PC-9 (cell line): ENCODE results near the gene MAP4K4. TPM values are rescaled to one million over a fixed set of nuclear protein-coding genes. Genes with fewer than 3 reads are reported as not detected.

Experiments
- BruUV-seq: library from RNA; stranded (reverse); fragments of 400-500 nt; replicated peaks from 2 replicates; lab custom pipeline; 2021; lab: Mats Ljungman, UMichigan
- CTCF ChIA-PET: fragments of 300-600 bp; sonication (Branson Sonifier 250); formaldehyde crosslinking; loops from one replicate; lab custom pipeline; 2022; ENCODE audit warnings: antibody characterized with exemption; lab: Charles Lee
- POLR2A ChIA-PET: fragments of 300-600 bp; sonication (Branson Sonifier 250); formaldehyde crosslinking; loops from one replicate; lab custom pipeline; 2022; ENCODE audit warnings: antibody characterized with exemption; ENCODE audit not compliant: unreplicated experiment; lab: Charles Lee
- DNase-seq, 2 experiments: peaks; one replicate each; pipeline versions ENCODE4 v3.0.0 to v3.0.0-alpha.2; 2015 to 2022; ENCODE audit warnings: mixed read lengths in 1 of 2
- H2AFZ ChIP-seq: fragments of 200-600 bp; sonication (generic); 2 replicates; pipeline ENCODE4 v1.8.1; 2017; ENCODE audit warnings: antibody characterized with exemption
- H3F3A ChIP-seq: fragments of 200-600 bp; sonication (generic); 2 replicates; pipeline ENCODE4 v1.8.1; 2017; ENCODE audit warnings: antibody characterized with exemption, mild to moderate bottlenecking, low read depth; ENCODE audit not compliant: insufficient read depth
- H3K27ac ChIP-seq: fragments of 200-600 bp; sonication (generic); 2 replicates; pipeline ENCODE4 v1.6.1; 2016; ENCODE audit warnings: mixed run types
- H3K27me3 ChIP-seq: fragments of 200-600 bp; sonication (generic); 2 replicates; pipeline ENCODE4 v1.6.1; 2016; ENCODE audit warnings: low read depth, mixed run types; ENCODE audit not compliant: insufficient read depth
- H3K36me3 ChIP-seq: fragments of 200-600 bp; sonication (generic); 2 replicates; pipeline ENCODE4 v1.6.1; 2016; ENCODE audit warnings: low read depth, mixed run types
- H3K4me1 ChIP-seq: fragments of 200-600 bp; sonication (generic); replicated peaks from 2 replicates; pipeline ENCODE4 v1.6.1; 2016; ENCODE audit warnings: mixed run types; ENCODE audit not compliant: insufficient read depth
- H3K4me2 ChIP-seq: fragments of 200-600 bp; sonication (generic); 2 replicates; pipeline ENCODE4 v1.6.1; 2017; ENCODE audit warnings: mixed run types
- H3K4me3 ChIP-seq: fragments of 200-600 bp; sonication (generic); 2 replicates; pipeline ENCODE4 v1.6.1; 2016; ENCODE audit warnings: mixed run types
- H3K79me2 ChIP-seq: fragments of 200-600 bp; sonication (generic); 2 replicates; pipeline ENCODE4 v1.6.1; 2017; ENCODE audit warnings: low read depth, mixed run types
- H3K9me2 ChIP-seq: fragments of 200-600 bp; sonication (generic); 2 replicates; pipeline ENCODE4 v1.8.1; 2017; ENCODE audit warnings: mild to moderate bottlenecking; ENCODE audit not compliant: insufficient read depth
- H3K9me3 ChIP-seq: fragments of 200-600 bp; sonication (generic); 2 replicates; pipeline ENCODE4 v1.8.1; 2016; ENCODE audit warnings: low read depth; ENCODE audit not compliant: insufficient read depth
- H4K20me1 ChIP-seq: fragments of 200-600 bp; sonication (generic); 2 replicates; pipeline ENCODE4 v1.8.1; 2017; ENCODE audit not compliant: insufficient read depth
- CTCF ChIP-seq: fragments of 200-600 bp; sonication (generic); conservative IDR thresholded peaks from 2 replicates; pipeline ENCODE4 v1.6.1; 2017; ENCODE audit warnings: mixed run types, antibody characterized with exemption, mild to moderate bottlenecking, moderate library complexity
- EZH2 ChIP-seq: fragments of 200-600 bp; sonication (generic); IDR thresholded peaks from 2 replicates; pipeline ENCODE4 v1.8.0; 2017; ENCODE audit warnings: antibody characterized with exemption, low read depth
- intact Hi-C: fragments of 100-400 bp; cut with micrococcal nuclease; formaldehyde crosslinking; loops from one replicate; pipeline ENCODE4 v1.10.0; 2022; ENCODE audit not compliant: unreplicated experiment
- total RNA-seq: library from RNA; stranded (reverse); gene quantifications from 2 replicates; pipeline ENCODE4 v1.2.3, GENCODE V29; 2021

MAP4K4 gene
- total RNA-seq, 1 experiment from 2014 or later = 129 TPM

- no peaks in the 10 kb centered on the region for H3K9me2 ChIP-seq
- H3K4me3 ChIP-seq = no peak overlapping the region
- no peak for TF ChIP-seq CTCF
- no peak for TF ChIP-seq EZH2
- H2AFZ ChIP-seq = no peak overlapping the region
- H3K27ac ChIP-seq = no peak overlapping the region
- no peaks in the 10 kb centered on the region for H3K79me2 ChIP-seq
- no peaks in the 10 kb centered on the region for H4K20me1 ChIP-seq
- peaks cover 12% of the 10 kb centered on the region for H3K4me1 ChIP-seq
- H3K36me3 ChIP-seq = peaks cover 13% of the 10 kb centered on the region
- H3K9me3 ChIP-seq = peaks cover 5% of the 10 kb centered on the region; the same call in 1 of the 2 replicates
- H3F3A ChIP-seq = 0 out of 2 replicates have a peak, but pooled peaks cover 10% of the 10 kb centered on the region
- POLR2A ChIA-PET = no interaction called here
- no TSS peak for BruUV-seq
- no peaks in the 10 kb centered on the region for H3K27me3 ChIP-seq
- no peak overlapping the region for H3K4me2 ChIP-seq
- intact Hi-C loops = no loop called here
- CTCF ChIA-PET = no interaction called here
- DNase-seq = no peak
Observed at GRCh38 chr2:101902169-101902568, 204.7 kb downstream of the MAP4K4 start.

- Histone ChIP-seq H3K27me3 (no peaks in the 10 kb centered on the region), H3K4me2 (no peak overlapping the region), H3F3A (0 out of 2 replicates have a peak, but pooled peaks cover 10% of the 10 kb centered on the region), H3K79me2 (no peaks in the 10 kb centered on the region), H3K27ac (no peak overlapping the region), H4K20me1 (no peaks in the 10 kb centered on the region), H3K4me1 (no peaks in the 10 kb centered on the region), H3K4me3 (no peak overlapping the region), H2AFZ (no peak overlapping the region), H3K9me2 (no peaks in the 10 kb centered on the region), H3K9me3 (peaks cover 14% of the 10 kb centered on the region), H3K36me3 (no peaks in the 10 kb centered on the region)
- CTCF ChIA-PET = interaction anchor here (0.6 kb wide), 1 partner anchor 21 kb away, joined by 3 read pairs; no protein-coding TSS in a partner anchor
- TF ChIP-seq EZH2 = no peak
- no peak for TF ChIP-seq CTCF
- no TSS peak for BruUV-seq
- intact Hi-C loops = no loop called here
- DNase-seq = no peak
- POLR2A ChIA-PET = no interaction called here
Observed at GRCh38 chr2:101904916-101905315, 207.4 kb downstream of the MAP4K4 start.

GRCh38 chr2:101905746-101906336 lies 208.3 kb downstream of the MAP4K4 start:
- CTCF ChIA-PET = no interaction called here
- BruUV-seq = no TSS peak
- Histone ChIP-seq H3K4me2 (no peak overlapping the region), H3K9me3 (peaks cover 20% of the 10 kb centered on the region), H3K36me3 (no peaks in the 10 kb centered on the region; the same call in 1 of the 2 replicates), H3K27me3 (no peaks in the 10 kb centered on the region), H3F3A (0 out of 2 replicates have a peak, but pooled peaks cover 10% of the 10 kb centered on the region), H3K4me1 (no peaks in the 10 kb centered on the region), H3K79me2 (no peaks in the 10 kb centered on the region), H3K4me3 (no peak overlapping the region), H4K20me1 (no peaks in the 10 kb centered on the region), H3K9me2 (no peaks in the 10 kb centered on the region), H3K27ac (no peak overlapping the region), H2AFZ (no peak overlapping the region)
- POLR2A ChIA-PET = no interaction called here
- DNase-seq = no peak
- TF ChIP-seq EZH2 = no peak
- no peak for TF ChIP-seq CTCF
- intact Hi-C loops = no loop called here
